Measurements from ENCODE around the gene FAM110C. TPM values are rescaled to one million over a fixed set of nuclear protein-coding genes. Genes with fewer than 3 reads are reported as not detected.

Gene FAM110C
- total RNA-seq, 1 donor from 2014 or later: 11.7 TPM

- TF ChIP-seq CTCF (IDR thresholded peaks at IDR 0.05; ENCODE audit: insufficient read depth, low read length, poor library complexity, severe bottlenecking): no peak
- DNase-seq (ENCODE audit: low read depth): no peak
- H3K36me3 ChIP-seq (ENCODE audit: control insufficient read depth, insufficient read depth, low read length): no peaks in the 10 kb centered on the region
- H3K4me3 ChIP-seq (ENCODE audit: low read depth, low read length): peak overlapping the region; percentile 78
- peaks cover 3% of the 10 kb centered on the region for H3K27me3 ChIP-seq (ENCODE audit: control insufficient read depth, insufficient read depth, low read length)
Measured at GRCh38 chr2:45342-46130, 769 bp downstream of the FAM110C start.

DNA sequence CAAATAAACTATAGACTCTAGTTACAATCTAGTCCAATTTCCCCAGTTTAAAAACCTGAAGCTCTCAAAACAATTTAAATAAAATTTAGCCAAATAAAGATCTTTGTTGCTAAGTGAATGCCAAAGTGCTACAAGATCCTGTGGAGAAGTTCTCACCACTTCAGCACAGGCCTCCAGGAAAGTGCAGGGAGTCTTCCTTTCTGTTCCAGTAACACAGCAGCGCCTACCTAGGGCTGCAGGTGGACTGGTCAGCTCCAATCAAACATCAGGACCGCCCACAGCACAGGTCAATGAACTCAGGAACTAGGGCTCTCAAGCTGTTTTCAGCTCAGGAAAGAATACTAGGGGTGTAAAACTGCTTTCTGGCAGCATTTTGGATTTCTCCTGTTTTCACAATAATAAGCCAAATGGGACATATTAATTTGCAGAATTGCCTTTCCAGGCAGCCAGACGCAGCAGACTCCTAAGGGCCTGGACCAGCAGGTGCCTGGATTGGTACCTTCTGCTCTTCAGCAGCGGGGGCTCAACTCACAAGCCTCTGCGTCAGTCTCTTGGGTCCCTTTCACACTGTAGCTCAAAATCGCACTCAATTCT is 1.5 kb downstream of the FAM110C start:
- TF ChIP-seq CTCF (IDR thresholded peaks at IDR 0.05; ENCODE audit: insufficient read depth, low read length, poor library complexity, severe bottlenecking): no peak
- no peak for DNase-seq (ENCODE audit: low read depth)
- H3K27me3 ChIP-seq (ENCODE audit: control insufficient read depth, insufficient read depth, low read length): peaks cover 3% of the 10 kb centered on the region
- H3K4me3 ChIP-seq (ENCODE audit: low read depth, low read length): peak overlapping the region; percentile 78
- no peaks in the 10 kb centered on the region for H3K36me3 ChIP-seq (ENCODE audit: control insufficient read depth, insufficient read depth, low read length)

GRCh38 chr2:42788-43187 is 3.5 kb downstream of the FAM110C start:
- H3K4me3 ChIP-seq (ENCODE audit: low read depth, low read length): no peak overlapping the region
- no peak for DNase-seq (ENCODE audit: low read depth)
- H3K27me3 ChIP-seq (ENCODE audit: control insufficient read depth, insufficient read depth, low read length): peaks cover 3% of the 10 kb centered on the region
- H3K36me3 ChIP-seq (ENCODE audit: control insufficient read depth, insufficient read depth, low read length): no peaks in the 10 kb centered on the region
- TF ChIP-seq CTCF (IDR thresholded peaks at IDR 0.05; ENCODE audit: insufficient read depth, low read length, poor library complexity, severe bottlenecking): no peak

DNA sequence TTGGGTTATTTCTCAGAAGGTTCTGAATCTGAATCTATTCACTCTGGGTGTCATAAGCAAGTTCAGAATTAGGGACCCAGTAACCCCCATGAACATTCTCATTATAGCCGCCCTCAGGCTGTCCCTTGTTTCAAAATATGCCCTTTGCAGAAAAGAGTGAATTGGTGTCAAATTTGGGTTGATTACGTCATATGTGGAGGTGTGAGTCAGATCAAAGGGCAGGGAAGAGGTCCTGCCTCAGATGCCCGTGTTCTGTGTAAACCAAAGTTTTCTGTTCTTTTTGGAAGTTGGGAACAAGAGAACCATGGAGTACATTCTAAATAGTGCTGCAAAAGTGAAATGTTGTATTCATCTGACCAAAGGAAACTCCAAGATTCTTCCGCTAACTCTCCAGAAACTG is 5.8 kb downstream of the FAM110C start:
- Histone ChIP-seq H3K27me3 (ENCODE audit: control insufficient read depth, insufficient read depth, low read length) (peaks cover 1% of the 10 kb centered on the region), H3K36me3 (ENCODE audit: control insufficient read depth, insufficient read depth, low read length) (no peaks in the 10 kb centered on the region), H3K4me3 (ENCODE audit: low read depth, low read length) (no peak overlapping the region)
- no peak for DNase-seq (ENCODE audit: low read depth)
- TF ChIP-seq CTCF (IDR thresholded peaks at IDR 0.05; ENCODE audit: insufficient read depth, low read length, poor library complexity, severe bottlenecking): no peak

GRCh38 chr2:38155-38554 is 8.2 kb downstream of the FAM110C start:
- peak; percentile 26 for DNase-seq (ENCODE audit: low read depth)
- Histone ChIP-seq H3K4me3 (ENCODE audit: low read depth, low read length) (no peak overlapping the region), H3K36me3 (ENCODE audit: control insufficient read depth, insufficient read depth, low read length) (no peaks in the 10 kb centered on the region), H3K27me3 (ENCODE audit: control insufficient read depth, insufficient read depth, low read length) (no peaks in the 10 kb centered on the region)
- no peak for TF ChIP-seq CTCF (IDR thresholded peaks at IDR 0.05; ENCODE audit: insufficient read depth, low read length, poor library complexity, severe bottlenecking)
